Measurements from ENCODE around the gene ACKR4. TPM values are rescaled to one million over a fixed set of nuclear protein-coding genes. Genes with fewer than 3 reads are reported as not detected.
"Not testable (repeated sequence)": the region's sequence is repeated elsewhere in the genome, so short reads cannot be mapped to it uniquely, and the experiment has no call there.

ACKR4 gene
- total and polyA plus RNA-seq, 8 donors, result 1.3 to 6.9 (median 2.4) TPM

DNA sequence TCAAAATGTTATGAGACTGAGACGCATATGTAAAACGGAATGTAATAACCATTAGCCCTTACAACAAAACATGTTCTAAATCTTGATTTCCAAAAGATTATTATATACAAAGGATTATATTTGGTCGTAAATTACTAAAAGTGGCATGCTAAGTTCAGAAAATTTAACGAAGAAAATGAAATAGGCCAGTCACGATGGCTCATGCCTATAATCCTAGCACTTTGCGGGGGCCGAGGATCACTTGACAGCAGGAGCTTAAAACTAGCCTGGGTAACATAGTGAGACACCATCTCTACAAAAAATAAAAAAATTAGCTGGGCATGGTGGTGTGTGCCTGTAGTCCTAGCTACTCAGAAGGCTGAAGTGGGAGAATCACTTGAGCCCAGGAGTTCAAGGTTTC lies 33.5 kb downstream of the ACKR4 start:
- ATAC-seq (no peak), DNase-seq (no peak)
- Histone ChIP-seq H3K36me3 (peaks cover 0 to 16% of the 10 kb centered on the region in 2 donors), H3K27me3 (no peaks in the 10 kb centered on the region), H3K9me3 (no peaks in the 10 kb centered on the region), H3K4me1 (peaks cover 0 to 4% of the 10 kb centered on the region in 2 donors), H3K27ac (no peak overlapping the region), H3K4me3 (no peak overlapping the region)
- TF ChIP-seq, protein P1, sequence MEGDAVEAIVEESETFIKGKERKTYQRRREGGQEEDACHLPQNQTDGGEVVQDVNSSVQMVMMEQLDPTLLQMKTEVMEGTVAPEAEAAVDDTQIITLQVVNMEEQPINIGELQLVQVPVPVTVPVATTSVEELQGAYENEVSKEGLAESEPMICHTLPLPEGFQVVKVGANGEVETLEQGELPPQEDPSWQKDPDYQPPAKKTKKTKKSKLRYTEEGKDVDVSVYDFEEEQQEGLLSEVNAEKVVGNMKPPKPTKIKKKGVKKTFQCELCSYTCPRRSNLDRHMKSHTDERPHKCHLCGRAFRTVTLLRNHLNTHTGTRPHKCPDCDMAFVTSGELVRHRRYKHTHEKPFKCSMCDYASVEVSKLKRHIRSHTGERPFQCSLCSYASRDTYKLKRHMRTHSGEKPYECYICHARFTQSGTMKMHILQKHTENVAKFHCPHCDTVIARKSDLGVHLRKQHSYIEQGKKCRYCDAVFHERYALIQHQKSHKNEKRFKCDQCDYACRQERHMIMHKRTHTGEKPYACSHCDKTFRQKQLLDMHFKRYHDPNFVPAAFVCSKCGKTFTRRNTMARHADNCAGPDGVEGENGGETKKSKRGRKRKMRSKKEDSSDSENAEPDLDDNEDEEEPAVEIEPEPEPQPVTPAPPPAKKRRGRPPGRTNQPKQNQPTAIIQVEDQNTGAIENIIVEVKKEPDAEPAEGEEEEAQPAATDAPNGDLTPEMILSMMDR (IDR thresholded peaks at IDR 0.05), result no peak
- intact Hi-C loops (cut with DNase I), result no loop called here

DNA sequence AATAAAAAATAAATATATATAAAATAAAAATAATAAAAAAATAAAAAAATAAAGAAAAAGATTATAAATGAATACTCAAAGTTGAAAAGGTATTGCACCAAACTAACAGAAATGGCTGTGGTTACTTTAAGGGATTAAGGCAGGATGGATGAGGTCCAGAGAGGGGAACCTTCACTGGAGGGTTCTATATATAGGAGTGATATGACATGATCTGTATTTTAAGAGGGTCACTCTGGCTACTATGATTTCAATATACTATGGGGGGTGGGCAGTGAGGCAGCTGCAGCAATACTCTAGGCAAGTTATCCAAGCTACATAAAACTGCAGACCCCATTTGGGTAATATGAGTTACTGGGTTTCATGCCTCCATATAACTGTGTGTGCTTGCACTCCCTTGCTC lies 38.0 kb downstream of the ACKR4 start:
- Histone ChIP-seq H3K27me3 (no peaks in the 10 kb centered on the region), H3K9me3 (no peaks in the 10 kb centered on the region), H3K4me3 (no peak overlapping the region), H3K4me1 (peaks cover 0 to 2% of the 10 kb centered on the region in 2 donors), H3K27ac (no peak overlapping the region), H3K36me3 (peaks cover 0 to 16% of the 10 kb centered on the region in 2 donors)
- TF ChIP-seq, protein P1 (IDR thresholded peaks at IDR 0.05), result no peak
- no peak for DNase-seq
- ATAC-seq, result no peak
- intact Hi-C loops (cut with DNase I), result no loop called here

DNA sequence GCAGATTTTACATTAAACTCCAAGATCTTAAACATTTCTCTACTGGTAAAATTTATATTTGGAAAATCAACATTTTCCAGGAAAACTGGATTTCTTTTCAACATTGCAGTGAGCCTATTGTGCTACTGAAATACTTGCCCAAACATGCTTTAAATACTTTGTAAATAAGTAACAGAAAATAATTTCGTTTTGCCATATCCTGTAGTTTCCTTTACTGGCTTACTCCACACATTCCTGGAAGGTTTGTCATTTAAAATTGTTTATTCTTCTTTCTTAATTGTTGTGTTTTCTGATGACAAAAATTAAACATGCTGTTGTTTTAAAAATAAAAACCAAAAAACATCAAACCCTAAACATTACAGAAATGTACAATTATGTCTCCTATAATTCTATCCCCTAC lies 40.5 kb downstream of the ACKR4 start:
- ATAC-seq, result no peak
- Histone ChIP-seq H3K36me3 (peaks cover 0 to 22% of the 10 kb centered on the region in 2 donors), H3K4me1 (no peaks in the 10 kb centered on the region), H3K9me3 (no peaks in the 10 kb centered on the region), H3K27me3 (no peaks in the 10 kb centered on the region), H3K27ac (no peak overlapping the region), H3K4me3 (no peak overlapping the region)
- TF ChIP-seq, protein P1 (IDR thresholded peaks at IDR 0.05), result no peak
- DNase-seq, result no peak
- intact Hi-C loops (cut with DNase I), result no loop called here

DNA sequence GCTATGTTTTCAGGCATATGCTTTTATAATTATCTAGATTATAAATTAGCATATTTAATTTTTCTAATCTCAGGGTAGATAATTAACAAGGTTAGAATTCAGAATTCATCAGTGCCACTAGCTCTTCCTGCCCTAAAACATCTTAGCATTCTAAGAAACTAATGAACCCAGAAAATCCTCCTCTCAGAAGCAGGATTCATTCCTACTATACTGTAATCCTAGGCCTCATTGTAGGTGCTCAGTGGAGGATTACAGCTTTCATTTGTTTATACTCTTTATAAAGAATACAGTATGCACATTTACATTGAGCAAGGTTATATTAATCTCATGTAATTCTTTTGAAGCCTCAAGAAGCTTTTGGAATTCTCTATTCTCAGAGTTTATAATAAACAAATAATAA lies 41.6 kb downstream of the ACKR4 start:
- no peak for DNase-seq
- H3K27me3 ChIP-seq, result no peaks in the 10 kb centered on the region
- TF ChIP-seq, protein P1 (IDR thresholded peaks at IDR 0.05), result no peak
- no peak overlapping the region for H3K27ac ChIP-seq
- H3K4me1 ChIP-seq, result no peaks in the 10 kb centered on the region
- no peaks in the 10 kb centered on the region for H3K9me3 ChIP-seq
- no peak for ATAC-seq
- H3K4me3 ChIP-seq, result no peak overlapping the region
- intact Hi-C loops (cut with DNase I), result no loop called here
- peaks cover 0 to 22% of the 10 kb centered on the region in 2 donors for H3K36me3 ChIP-seq

DNA sequence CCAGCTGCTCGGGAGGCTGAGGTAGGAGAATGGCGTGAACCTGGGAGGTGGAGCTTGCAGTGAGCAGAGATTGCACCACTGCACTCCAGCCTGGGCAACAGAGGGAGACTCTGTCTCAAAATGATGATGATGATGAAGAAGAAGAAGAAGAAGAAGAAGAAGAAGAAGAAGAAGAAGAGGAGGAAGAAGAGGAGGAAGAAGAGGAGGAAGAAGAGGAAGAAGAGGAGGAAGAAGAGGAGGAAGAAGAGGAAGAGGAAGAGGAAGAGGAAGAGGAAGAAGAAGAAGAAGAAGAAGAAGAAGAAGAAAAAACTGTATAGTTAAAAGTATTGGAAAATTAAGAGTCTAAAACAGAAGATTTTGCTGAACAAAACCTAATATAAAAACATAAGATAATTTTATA lies 44.4 kb downstream of the ACKR4 start:
- DNase-seq; H3K4me3 ChIP-seq; H3K27ac ChIP-seq; intact Hi-C loops (cut with DNase I); H3K27me3 ChIP-seq; H3K9me3 ChIP-seq; H3K4me1 ChIP-seq; ATAC-seq: not testable (repeated sequence)
- peaks cover 0 to 22% of the 10 kb centered on the region in 2 donors for H3K36me3 ChIP-seq

DNA sequence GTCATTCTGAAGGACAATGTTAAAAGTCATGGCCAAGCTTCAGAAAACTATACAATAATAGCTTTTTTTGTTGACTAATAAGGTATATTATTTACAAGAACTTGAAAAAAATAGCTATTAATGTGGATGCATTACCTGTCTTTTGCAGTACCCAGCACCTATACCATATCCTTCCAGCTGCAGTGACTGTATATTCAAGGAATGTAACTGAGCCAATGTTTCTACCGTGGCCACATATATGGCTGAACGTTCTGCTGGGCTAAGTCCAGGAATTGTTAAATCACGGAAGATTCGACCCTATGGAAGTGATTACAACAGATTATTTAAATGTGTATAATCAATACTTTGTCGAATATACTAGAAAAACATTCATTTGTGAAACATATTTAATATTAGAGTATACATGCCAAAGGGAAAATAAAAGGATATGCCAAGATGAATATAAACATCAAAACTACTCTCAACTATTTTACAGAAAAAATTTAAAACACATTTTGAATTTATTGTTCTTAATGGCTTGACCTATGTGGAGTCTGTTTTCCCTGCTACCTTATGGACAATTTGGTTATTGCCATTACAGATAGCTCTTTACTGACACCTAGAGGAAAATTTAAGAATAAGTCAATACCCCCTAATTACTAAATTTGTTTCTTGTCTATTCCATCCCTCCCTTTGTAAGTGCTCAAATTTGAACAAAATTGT lies 44.9 kb downstream of the ACKR4 start:
- DNase-seq (peak in 1 of 4 donors; percentile 40), ATAC-seq (peak; percentile 82)
- TF ChIP-seq, protein P1 (IDR thresholded peaks at IDR 0.05), result peak; percentile 72 to 81
- H3K36me3 ChIP-seq, result peaks cover 0 to 22% of the 10 kb centered on the region in 2 donors
- H3K27ac ChIP-seq, result no peak overlapping the region
- intact Hi-C loops (cut with DNase I), result no loop called here
- no peak overlapping the region for H3K4me3 ChIP-seq
- H3K4me1 ChIP-seq, result no peaks in the 10 kb centered on the region
- H3K27me3 ChIP-seq, result no peaks in the 10 kb centered on the region
- no peaks in the 10 kb centered on the region for H3K9me3 ChIP-seq

All from left lung (tissue), 10 donors.